ENCODE results near the gene SMIM29. TPM values are rescaled to one million over a fixed set of nuclear protein-coding genes. Genes with fewer than 3 reads are reported as not detected.

Gene SMIM29
- total and polyA plus RNA-seq, 2 donors (not counting 3 experiments of a cell fraction or from before 2014, with no cell fraction given), result 37.6 to 75.2 TPM

GRCh38 chr6:34207695-34208443 lies 40.9 kb downstream of the SMIM29 start:
- Histone ChIP-seq H2AFZ (ENCODE audit: low read depth, low read length) (no peak overlapping the region), H3K9ac (replicated peaks; ENCODE audit: extremely low read depth, insufficient read depth, low read length) (no peak overlapping the region), H3K9me3 (replicated peaks; ENCODE audit: control insufficient read depth, insufficient read depth, low read length) (no peaks in the 10 kb centered on the region), H3K27me3 (ENCODE audit: control insufficient read depth in 2 of 2, insufficient read depth in 2 of 2, low read length in 2 of 2) (no peaks in the 10 kb centered on the region), H3K79me2 (ENCODE audit: control insufficient read depth, insufficient read depth, low read length) (no peaks in the 10 kb centered on the region), H3K36me3 (ENCODE audit: control insufficient read depth in 2 of 2, extremely low read depth in 1 of 2, insufficient read depth in 2 of 2, low read length in 2 of 2) (no peaks in the 10 kb centered on the region), H3K9me1 (replicated peaks; ENCODE audit: control insufficient read depth, extremely low read depth, insufficient read depth, low read length) (no peaks in the 10 kb centered on the region), H4K20me1 (replicated peaks; ENCODE audit: control insufficient read depth, extremely low read depth, insufficient read depth, low read length) (no peaks in the 10 kb centered on the region), H3K4me3 (replicated peaks in 1 of 3; ENCODE audit: insufficient read depth in 1 of 3, low read depth in 1 of 3, low read length in 3 of 3) (no peak overlapping the region), H3K27ac (ENCODE audit: insufficient read depth, low read depth, low read length) (no peak overlapping the region), H3K4me2 (ENCODE audit: insufficient read depth, low read length) (no peak overlapping the region), H3K4me1 (ENCODE audit: control insufficient read depth, extremely low read depth, insufficient read depth, low read length) (no peaks in the 10 kb centered on the region)
- intact Hi-C loops (cut with micrococcal nuclease) (no loop called here), dilution Hi-C loops (cut with MboI; ENCODE audit: extremely low pct_ligation_motif_present, low sequenced_read_pairs) (no loop called here)
- DNase-seq (ENCODE audit: low read depth, low spot score) (no peak), FAIRE-seq (no peak)
- BruUV-seq (replicated peaks), result no TSS peak
- CTCF ChIA-PET, result interaction anchor here (2.2 to 3.6 kb wide), 3 partner anchors 12 to 207 kb away, joined by 7 to 22 read pairs (median 12); no protein-coding TSS in a partner anchor
- TF ChIP-seq POLR2AphosphoS5 (IDR thresholded peaks at IDR 0.05; ENCODE audit: insufficient read depth, low read depth, low read length) (no peak), FOS (IDR thresholded peaks at IDR 0.05; ENCODE audit: borderline replicate concordance, insufficient read depth, low read length) (no peak), EZH2 (IDR thresholded peaks at IDR 0.05; ENCODE audit: borderline replicate concordance, low read depth, low read length, severe bottlenecking) (no peak), MYC (IDR thresholded peaks at IDR 0.05; ENCODE audit: low read depth, low read length) (no peak)
- POLR2A ChIA-PET, result no interaction called here

- no peaks in the 10 kb centered on the region for H3K9me1 ChIP-seq (replicated peaks; ENCODE audit: control insufficient read depth, extremely low read depth, insufficient read depth, low read length)
- no peak for TF ChIP-seq POLR2A (IDR thresholded peaks at IDR 0.05; ENCODE audit: low read depth, low read length)
- TF ChIP-seq JUN (IDR thresholded peaks at IDR 0.05; ENCODE audit: borderline replicate concordance, insufficient read depth, insufficient read length, low read depth), result no peak
- TF ChIP-seq FOS (IDR thresholded peaks at IDR 0.05; ENCODE audit: borderline replicate concordance, insufficient read depth, low read length), result no peak
- no peak for TF ChIP-seq POLR2AphosphoS5 (IDR thresholded peaks at IDR 0.05; ENCODE audit: insufficient read depth, low read depth, low read length)
- TF ChIP-seq MYC (IDR thresholded peaks at IDR 0.05; ENCODE audit: low read depth, low read length), result no peak
- TF ChIP-seq, protein P1, sequence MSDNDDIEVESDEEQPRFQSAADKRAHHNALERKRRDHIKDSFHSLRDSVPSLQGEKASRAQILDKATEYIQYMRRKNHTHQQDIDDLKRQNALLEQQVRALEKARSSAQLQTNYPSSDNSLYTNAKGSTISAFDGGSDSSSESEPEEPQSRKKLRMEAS (IDR thresholded peaks at IDR 0.05; ENCODE audit: insufficient read depth, insufficient read length), result no peak
- BruUV-seq (replicated peaks), result no TSS peak
- H3K4me1 ChIP-seq (ENCODE audit: control insufficient read depth, extremely low read depth, insufficient read depth, low read length), result no peaks in the 10 kb centered on the region
- no peaks in the 10 kb centered on the region for H3K79me2 ChIP-seq (ENCODE audit: control insufficient read depth, insufficient read depth, low read length)
- CTCF ChIA-PET, result interaction anchor here (1.2 to 3.6 kb wide), 3 partner anchors 11 to 208 kb away, joined by 4 to 22 read pairs (median 7); no protein-coding TSS in a partner anchor
- DNase-seq (ENCODE audit: low read depth, low spot score), result no peak
- no peaks in the 10 kb centered on the region for H3K9me3 ChIP-seq (replicated peaks; ENCODE audit: control insufficient read depth, insufficient read depth, low read length)
- H2AFZ ChIP-seq (ENCODE audit: low read depth, low read length), result no peak overlapping the region
- H3K4me3 ChIP-seq (replicated peaks in 1 of 3; ENCODE audit: insufficient read depth in 1 of 3, low read depth in 1 of 3, low read length in 3 of 3), result no peak overlapping the region
- H3K4me2 ChIP-seq (ENCODE audit: insufficient read depth, low read length), result no peak overlapping the region
- H3K9ac ChIP-seq (replicated peaks; ENCODE audit: extremely low read depth, insufficient read depth, low read length), result no peak overlapping the region
- intact Hi-C loops (cut with micrococcal nuclease), result no loop called here
- H3K27me3 ChIP-seq (ENCODE audit: control insufficient read depth in 2 of 2, insufficient read depth in 2 of 2, low read length in 2 of 2), result no peaks in the 10 kb centered on the region
- POLR2A ChIA-PET, result no interaction called here
- H3K27ac ChIP-seq (ENCODE audit: insufficient read depth, low read depth, low read length), result no peak overlapping the region
- no peaks in the 10 kb centered on the region for H4K20me1 ChIP-seq (replicated peaks; ENCODE audit: control insufficient read depth, extremely low read depth, insufficient read depth, low read length)
- H3K36me3 ChIP-seq (ENCODE audit: control insufficient read depth in 2 of 2, extremely low read depth in 1 of 2, insufficient read depth in 2 of 2, low read length in 2 of 2), result no peaks in the 10 kb centered on the region
- dilution Hi-C loops (cut with MboI; ENCODE audit: extremely low pct_ligation_motif_present, low sequenced_read_pairs), result no loop called here
- no peak for FAIRE-seq
Measured at GRCh38 chr6:34206726-34207125, 42.1 kb downstream of the SMIM29 start.
